H7 (cell line): Measurements from ENCODE around the gene MAP7D2. TPM values are rescaled to one million over a fixed set of nuclear protein-coding genes. Genes with fewer than 3 reads are reported as not detected.
"Not testable (repeated sequence)": the region's sequence is repeated elsewhere in the genome, so short reads cannot be mapped to it uniquely, and the experiment has no call there.

Experiments
- DNase-seq: peaks from one replicate; pipeline ENCODE4 v3.0.0; 2012
- H3K27me3 ChIP-seq: 2 replicates; pipeline ENCODE4 v1.6.0; 2011; ENCODE audit warnings: mild to moderate bottlenecking, low read length; ENCODE audit not compliant: control insufficient read depth, insufficient read depth
- H3K36me3 ChIP-seq: replicated peaks from 2 replicates; pipeline ENCODE4 v1.5.1; 2011; ENCODE audit warnings: low read length; ENCODE audit not compliant: control insufficient read depth, insufficient read depth
- H3K4me3 ChIP-seq: 2 replicates; pipeline ENCODE4 v1.5.1; 2011; ENCODE audit warnings: low read depth, mild to moderate bottlenecking, control low read depth, low read length, moderate library complexity; ENCODE audit not compliant: insufficient read depth
- total RNA-seq: library from RNA; depleted of rRNA; stranded (reverse); fragments of >200 nt; shearing (Covaris generic); gene quantifications from 2 replicates; pipeline ENCODE4 v1.2.3, GENCODE V29; 2014

Gene MAP7D2
- total RNA-seq, 1 experiment from 2014 or later: 0.45 TPM

DNA sequence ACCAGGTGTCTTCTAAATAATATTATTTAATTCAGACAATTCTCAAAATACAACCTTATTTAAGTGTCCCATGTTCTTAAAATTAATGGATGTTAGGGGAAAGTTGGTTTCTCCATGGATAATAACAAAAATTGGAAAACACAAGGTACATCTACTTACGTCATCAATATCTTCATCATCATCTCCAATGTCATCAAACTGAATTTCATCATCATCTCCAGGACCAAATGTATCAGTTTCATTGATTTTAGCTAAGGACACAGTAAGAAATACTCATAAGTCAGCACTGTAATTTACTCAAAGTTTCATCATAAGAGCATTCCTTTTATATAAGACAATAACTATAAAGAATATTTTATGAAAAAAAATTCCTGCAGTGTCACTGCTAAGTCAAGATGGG, 13.7 kb upstream of the MAP7D2 start:
- Histone ChIP-seq H3K27me3 (no peaks in the 10 kb centered on the region), H3K36me3 (peaks cover 6% of the 10 kb centered on the region), H3K4me3 (no peak overlapping the region)
- no peak for DNase-seq

DNA sequence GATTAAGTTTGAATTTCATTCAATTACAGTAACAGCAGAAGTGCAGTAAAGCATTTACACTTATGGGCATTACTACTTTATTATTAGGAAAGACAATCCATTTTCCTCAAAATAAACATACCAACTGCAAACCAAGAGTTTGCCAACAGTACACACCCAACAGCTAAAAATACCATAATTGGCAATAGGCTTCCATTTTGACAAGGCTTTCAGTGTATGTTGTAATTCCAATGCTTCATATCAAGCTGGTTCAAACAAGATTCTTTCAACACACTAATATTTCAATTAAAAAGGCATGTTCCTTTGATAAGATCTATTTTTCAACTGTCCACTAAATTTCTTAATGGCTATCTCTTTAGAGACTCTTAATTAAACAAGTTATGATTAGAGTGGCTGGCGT, 12.8 kb upstream of the MAP7D2 start:
- H3K36me3 ChIP-seq: peaks cover 4% of the 10 kb centered on the region

DNA sequence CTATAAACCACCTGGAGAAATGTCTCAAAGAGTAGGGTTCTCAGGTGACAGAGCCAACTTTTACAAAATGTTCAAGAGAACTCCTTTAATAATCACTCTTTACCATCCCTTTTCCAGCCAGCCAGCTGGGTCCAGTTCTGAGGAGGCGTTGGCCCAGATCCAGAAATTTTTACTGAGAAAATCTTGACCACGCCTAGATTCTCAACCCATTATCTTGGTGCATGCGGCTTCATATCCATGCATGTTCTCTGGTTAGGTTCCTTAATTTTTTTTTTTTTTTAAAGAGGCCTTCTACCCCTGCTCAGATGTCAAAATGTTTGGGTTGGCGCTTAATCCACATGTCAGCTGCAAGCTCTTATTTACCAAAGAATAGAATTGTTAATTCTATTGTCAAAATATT, 12.0 kb upstream of the MAP7D2 start:
- H3K36me3 ChIP-seq: peaks cover 4% of the 10 kb centered on the region
- H3K4me3 ChIP-seq: no peak overlapping the region
- no peaks in the 10 kb centered on the region for H3K27me3 ChIP-seq
- no peak for DNase-seq

More for the DNA sequence above, 12.8 kb upstream of the MAP7D2 start:
- Histone ChIP-seq H3K4me3 (no peak overlapping the region), H3K27me3 (no peaks in the 10 kb centered on the region)
- no peak for DNase-seq

DNA sequence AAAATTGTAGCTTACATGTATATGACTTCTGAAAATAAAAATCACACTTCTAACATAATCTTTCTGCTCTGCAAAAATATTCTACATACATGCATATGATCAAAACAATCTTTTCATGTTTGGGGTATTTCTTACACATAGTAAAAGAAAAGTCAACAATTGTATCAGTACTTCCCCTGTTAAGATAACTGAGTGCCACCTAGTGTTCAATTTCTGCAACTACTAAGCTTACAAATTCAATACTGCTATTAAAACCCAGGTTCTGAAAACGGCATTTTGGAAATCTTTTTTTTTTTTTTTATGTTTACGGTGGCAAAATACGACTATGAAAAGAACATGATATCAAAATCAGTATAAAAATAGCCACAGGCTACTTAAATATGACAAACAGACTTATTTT, 10.7 kb upstream of the MAP7D2 start:
- not testable (repeated sequence) for H3K27me3 ChIP-seq, H3K4me3 ChIP-seq, H3K36me3 ChIP-seq, DNase-seq

DNA sequence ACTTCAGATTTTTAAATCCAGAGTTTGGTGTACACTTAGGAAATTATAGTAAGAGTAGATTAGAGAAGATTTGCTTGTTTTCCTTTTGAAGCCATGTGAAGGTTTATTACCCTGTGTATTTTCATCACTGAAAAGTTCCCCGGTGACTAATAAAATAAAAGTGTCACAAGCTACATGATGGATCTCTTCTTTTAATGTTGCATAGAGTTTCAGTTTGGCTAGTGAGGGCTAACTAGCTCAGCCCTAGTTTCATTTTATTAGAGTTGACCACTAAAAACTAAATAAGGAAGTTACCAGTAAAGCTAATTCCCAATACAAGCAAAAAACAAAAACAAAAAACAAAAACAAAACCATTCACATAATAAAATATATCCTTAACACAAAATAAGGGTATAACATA, 10.1 kb upstream of the MAP7D2 start:
- H3K4me3 ChIP-seq, H3K36me3 ChIP-seq, H3K27me3 ChIP-seq, DNase-seq: not testable (repeated sequence)

DNA sequence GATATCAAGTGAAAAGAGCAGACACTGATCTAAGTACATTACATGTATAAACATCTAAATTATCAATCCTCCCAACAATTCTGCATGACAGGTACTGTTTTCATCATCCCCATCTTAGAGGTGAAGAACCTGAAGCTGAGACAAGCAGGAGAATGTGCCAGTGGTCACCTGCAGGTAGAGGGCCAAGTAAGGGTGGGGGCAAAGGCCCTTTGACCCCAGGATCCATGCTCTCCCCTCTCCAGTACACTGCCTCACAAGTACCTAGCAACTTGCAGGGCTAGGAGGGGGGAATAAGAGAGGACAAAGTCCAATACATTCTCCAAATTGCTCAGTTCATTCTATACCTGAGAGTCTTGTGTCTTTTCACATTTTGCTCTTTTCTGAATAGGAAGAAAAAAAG, 8.3 kb upstream of the MAP7D2 start:
- no peak for DNase-seq
- H3K4me3 ChIP-seq: no peak overlapping the region
- no peaks in the 10 kb centered on the region for H3K27me3 ChIP-seq
- H3K36me3 ChIP-seq: no peaks in the 10 kb centered on the region; the same call in 1 of the 2 replicates

DNA sequence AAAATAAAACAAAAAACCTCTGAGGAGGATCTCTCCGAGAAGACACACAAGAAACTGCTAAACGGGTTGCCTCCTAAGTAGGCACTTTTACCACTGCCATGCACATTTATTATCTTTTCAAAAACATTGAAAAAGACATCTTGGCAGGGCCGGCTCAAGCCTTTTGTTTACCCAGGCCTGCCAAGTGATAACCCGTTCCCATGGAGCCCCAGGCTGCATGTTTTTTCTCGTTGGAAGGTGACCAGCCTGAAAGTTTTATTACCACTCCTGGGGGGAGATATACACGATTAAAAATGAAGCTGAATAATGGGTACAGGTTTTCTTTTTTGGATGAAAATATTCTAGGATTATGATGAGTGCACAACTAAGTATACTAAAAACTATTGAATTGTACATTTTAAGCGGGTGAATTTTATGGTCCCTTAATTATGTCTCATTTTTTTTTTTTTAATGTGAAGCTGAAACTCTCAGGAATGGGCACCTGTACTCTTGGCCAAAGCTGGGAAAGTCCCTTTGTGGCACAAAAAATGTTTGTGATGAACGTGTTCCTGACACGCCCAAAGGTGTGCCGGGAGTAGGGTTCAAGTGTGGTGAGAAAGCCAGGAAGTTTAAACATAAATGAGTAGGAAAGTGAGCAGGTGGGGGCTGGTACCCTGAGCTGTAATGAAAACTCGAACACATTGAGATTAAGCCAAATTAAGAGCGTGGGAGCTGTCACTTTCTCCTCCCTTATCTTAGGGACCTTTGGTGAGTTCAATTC, 1.5 kb upstream of the MAP7D2 start:
- Histone ChIP-seq H3K36me3 (no peaks in the 10 kb centered on the region), H3K27me3 (peaks cover 19% of the 10 kb centered on the region), H3K4me3 (no peak overlapping the region)
- DNase-seq: no peak

DNA sequence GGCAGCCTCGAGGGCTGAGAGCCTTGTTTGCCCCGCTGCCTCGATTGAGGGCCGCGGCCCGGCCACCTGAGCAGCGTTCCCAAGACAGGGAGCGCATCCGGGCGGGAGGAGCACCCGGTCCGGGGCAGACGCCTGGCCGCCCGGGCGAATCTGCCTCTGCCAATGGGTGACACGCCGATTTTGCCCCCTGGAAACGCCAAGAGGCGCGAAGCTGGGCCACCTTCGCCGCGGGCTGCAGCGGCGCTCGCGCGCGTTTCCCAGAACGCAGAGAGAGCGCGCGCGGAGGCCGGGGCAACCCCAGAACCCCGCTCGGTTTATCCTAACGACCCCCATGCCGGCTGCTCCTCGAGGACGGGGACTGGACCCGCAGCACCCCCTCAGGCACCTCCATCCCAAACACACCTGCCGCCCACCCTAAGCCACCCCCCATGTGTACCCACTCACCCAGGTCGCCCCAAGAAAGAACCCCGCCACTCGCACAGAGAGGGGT, 575 bp downstream of the MAP7D2 start:
- Histone ChIP-seq H3K36me3 (no peaks in the 10 kb centered on the region), H3K4me3 (peak overlapping the region; percentile 33), H3K27me3 (peaks cover 19% of the 10 kb centered on the region)
- peak; percentile 73 for DNase-seq

DNA sequence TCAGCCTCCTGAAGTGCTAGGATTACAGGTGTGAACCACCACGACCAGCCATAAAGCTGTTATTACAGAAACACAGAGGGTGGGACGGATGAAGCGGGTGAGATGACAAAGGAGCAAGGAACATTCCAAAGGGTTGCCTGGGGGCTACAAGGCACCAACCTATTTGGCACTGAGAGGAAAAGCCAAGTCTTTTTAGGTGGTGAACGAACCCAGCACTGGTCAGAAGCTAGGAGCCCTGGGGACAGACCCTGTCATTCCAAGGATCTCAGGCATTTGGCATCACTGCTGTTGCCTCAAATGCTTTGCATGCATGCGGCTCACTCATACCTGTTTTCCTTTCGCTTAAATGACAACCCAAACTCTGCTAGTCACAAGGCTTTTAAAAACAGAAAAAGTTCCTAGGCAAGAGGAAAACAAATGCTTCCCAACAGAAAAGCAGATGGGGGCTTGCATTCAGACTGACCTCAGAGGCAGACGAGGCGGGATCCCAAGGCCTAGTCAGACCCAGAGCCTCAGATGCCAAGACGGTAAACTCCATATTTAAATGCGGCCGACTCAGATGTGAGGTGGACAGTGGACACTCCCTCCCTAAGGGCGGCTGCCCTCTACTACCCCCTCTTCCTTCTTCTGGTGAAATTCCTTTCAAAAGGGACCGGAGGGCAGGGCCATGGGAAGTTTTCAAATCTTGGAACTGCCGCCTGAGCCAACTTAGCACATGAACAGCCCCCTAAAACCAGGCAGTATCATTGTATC, 4.5 kb downstream of the MAP7D2 start:
- Histone ChIP-seq H3K27me3 (peaks cover 17% of the 10 kb centered on the region), H3K4me3 (no peak overlapping the region)
- no peak for DNase-seq

DNA sequence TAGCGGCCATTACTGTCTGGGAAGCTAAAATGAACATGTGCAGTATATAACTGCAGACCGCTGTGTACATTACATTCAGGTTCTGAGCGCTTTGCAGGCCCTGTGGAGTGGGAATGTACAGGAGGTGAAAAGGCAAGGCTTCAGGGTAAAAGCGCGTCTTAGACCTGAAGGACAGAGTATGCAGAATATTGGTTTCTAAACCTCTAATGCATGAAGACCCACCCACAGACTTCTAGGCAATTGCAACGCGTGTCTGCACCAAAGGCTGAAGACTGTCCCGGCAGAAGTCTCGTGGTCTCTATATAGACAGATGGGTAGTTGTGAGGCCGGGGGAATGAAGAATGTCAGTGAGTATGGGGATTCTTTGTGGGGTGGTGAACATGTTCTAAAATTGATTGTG, 5.4 kb downstream of the MAP7D2 start:
- Histone ChIP-seq H3K4me3 (no peak overlapping the region), H3K27me3 (peaks cover 9% of the 10 kb centered on the region), H3K36me3 (no peaks in the 10 kb centered on the region)
- no peak for DNase-seq

More for the DNA sequence above, 4.5 kb downstream of the MAP7D2 start:
- H3K36me3 ChIP-seq: no peaks in the 10 kb centered on the region

DNA sequence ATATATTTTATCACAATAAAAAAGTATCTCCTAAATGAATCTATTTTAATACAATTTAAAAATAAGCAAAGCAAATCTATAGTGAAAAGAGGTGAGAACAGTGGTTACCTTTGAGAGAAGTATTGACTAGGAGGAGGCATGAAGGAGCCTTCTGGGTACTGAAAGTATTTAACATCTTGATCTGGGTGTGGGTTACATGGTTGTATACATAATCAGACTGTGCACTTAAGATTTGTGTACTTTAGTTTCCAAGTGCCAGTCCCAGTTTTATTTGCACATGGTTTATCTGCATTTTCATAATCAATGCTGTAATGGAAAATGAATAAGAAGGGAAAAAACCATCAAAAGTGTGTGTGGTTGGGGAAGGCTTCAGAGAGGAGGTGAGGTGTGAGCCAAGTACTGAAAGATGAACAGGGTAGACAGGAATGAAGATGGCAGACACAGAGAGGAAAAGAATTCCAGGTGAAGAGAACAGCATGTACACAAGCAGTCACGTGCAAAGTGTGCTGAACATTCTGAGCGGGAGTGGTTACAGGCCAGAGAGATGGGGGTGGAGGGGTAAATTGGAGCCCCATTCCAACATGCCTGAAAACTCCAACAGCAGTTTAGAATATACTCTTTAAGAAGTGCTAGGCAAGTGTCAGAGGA, 14.6 kb downstream of the MAP7D2 start:
- DNase-seq: no peak
- no peak overlapping the region for H3K4me3 ChIP-seq
- no peaks in the 10 kb centered on the region for H3K36me3 ChIP-seq
- no peaks in the 10 kb centered on the region for H3K27me3 ChIP-seq

DNA sequence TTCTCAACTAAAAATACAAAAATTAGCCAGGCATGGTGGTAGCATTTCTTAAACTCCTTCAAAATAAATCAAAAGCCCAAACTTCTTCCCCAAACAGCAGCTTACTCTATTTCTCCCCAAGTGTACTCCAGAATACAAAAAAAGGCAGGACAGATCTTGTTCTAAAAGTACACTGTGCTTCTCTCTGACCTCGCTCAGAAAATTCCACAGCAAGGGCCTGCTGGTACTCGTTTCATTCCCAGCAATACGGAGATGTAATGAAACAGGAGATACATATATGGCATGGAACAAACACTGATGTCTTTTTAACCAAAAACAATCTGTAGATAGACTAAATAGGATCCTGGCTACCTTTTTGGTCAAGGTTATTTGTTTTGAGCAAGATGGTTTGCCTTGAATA, 25.2 kb downstream of the MAP7D2 start:
- Histone ChIP-seq H3K4me3 (no peak overlapping the region), H3K36me3 (no peaks in the 10 kb centered on the region)

DNA sequence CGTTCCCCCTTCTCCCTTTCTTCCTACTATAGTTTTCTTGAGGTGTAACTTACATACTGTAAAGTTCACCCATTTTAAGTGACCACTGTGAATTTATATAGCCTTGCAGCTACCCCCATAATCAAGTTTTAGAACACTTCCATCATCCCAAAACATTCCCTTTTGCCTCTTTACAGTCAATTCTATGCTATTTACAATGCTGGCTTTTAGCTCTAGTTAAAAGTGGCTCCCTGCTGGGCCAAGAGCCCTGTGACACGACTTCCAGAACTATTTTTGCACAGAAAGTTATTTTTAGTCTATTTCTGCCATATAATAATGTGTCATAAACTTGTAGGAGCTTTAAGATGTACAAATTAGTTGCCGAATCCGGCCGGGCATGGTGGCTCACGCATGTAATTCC, 26.9 kb downstream of the MAP7D2 start:
- Histone ChIP-seq H3K27me3 (no peaks in the 10 kb centered on the region), H3K4me3 (no peak overlapping the region), H3K36me3 (no peaks in the 10 kb centered on the region)
- DNase-seq: no peak

More for the DNA sequence above, 25.2 kb downstream of the MAP7D2 start:
- no peaks in the 10 kb centered on the region for H3K27me3 ChIP-seq
- DNase-seq: no peak

DNA sequence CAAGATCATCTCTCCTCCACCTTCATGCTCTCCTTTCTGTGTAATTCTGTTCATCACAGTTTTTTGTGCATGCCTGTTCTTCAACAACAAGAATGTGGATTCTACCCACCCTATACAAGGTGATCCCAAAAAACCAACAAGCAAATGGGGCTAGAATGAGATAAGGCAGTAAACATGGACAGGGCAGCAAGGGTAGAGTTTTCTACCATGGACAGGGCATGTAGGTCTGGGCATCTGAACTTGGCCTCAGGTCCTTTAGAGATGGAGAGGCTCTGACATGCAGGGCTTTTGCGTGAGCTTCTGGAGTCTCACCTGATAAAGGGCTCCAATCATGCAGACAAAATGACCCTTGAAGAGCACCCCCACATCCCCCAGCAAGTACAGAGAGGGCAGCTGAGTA, 36.4 kb downstream of the MAP7D2 start:
- no peak for DNase-seq
- no peaks in the 10 kb centered on the region for H3K36me3 ChIP-seq
- no peaks in the 10 kb centered on the region for H3K27me3 ChIP-seq
- no peak overlapping the region for H3K4me3 ChIP-seq
